ENCODE data around the gene CNTFR.

Gene CNTFR

DNA sequence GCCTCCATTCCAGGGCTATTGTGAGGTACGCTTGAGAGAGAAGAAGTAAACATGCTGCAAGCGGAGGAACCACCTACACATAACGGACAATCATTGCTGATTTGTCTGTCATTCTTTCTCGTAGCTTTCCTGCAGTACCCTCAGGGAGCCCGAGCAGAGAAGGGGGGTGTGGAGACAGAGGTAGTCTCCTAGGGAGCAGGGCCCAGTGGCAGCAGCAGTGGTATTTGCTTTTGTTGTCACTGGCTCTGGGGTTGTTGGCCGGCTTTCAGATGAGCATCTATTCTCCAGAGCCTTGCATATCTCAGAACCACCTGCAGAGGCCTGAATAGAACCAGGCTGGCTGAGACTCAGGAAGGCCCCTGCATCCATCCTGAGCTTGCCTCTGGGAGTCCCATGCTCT, 86.6 kb downstream of the CNTFR start:
- no peak overlapping the region for H3K4me3 ChIP-seq (ENCODE audit: low read length)
- DNase-seq (ENCODE audit: low read depth) = no peak
- TF ChIP-seq, protein P1, sequence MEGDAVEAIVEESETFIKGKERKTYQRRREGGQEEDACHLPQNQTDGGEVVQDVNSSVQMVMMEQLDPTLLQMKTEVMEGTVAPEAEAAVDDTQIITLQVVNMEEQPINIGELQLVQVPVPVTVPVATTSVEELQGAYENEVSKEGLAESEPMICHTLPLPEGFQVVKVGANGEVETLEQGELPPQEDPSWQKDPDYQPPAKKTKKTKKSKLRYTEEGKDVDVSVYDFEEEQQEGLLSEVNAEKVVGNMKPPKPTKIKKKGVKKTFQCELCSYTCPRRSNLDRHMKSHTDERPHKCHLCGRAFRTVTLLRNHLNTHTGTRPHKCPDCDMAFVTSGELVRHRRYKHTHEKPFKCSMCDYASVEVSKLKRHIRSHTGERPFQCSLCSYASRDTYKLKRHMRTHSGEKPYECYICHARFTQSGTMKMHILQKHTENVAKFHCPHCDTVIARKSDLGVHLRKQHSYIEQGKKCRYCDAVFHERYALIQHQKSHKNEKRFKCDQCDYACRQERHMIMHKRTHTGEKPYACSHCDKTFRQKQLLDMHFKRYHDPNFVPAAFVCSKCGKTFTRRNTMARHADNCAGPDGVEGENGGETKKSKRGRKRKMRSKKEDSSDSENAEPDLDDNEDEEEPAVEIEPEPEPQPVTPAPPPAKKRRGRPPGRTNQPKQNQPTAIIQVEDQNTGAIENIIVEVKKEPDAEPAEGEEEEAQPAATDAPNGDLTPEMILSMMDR (conservative IDR thresholded peaks at IDR 0.05; ENCODE audit: low read depth, low read length) = no peak

DNA sequence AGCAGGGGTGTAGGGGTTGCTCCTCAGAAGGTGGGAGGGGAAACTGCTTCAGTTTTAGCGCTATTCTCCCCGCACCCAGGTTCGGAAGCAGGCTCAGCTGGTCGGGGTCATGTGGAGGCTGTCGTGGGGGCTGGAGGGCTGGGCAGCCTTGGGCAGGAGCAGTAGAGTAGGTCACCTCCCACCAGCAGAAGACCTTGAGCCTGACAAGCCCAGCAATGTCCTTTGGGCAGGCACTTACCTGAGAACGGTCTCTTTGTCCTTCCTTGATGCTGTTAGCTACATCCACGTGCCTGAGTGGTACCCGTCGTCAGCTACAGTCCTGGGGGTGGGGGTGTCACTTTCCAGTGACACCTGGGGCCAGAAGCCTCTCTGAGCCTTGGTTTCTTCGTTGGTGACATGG, 87.1 kb downstream of the CNTFR start:
- TF ChIP-seq, protein P1 (conservative IDR thresholded peaks at IDR 0.05; ENCODE audit: low read depth, low read length) = no peak
- H3K4me3 ChIP-seq (ENCODE audit: low read length) = no peak overlapping the region
- DNase-seq (ENCODE audit: low read depth) = no peak

DNA sequence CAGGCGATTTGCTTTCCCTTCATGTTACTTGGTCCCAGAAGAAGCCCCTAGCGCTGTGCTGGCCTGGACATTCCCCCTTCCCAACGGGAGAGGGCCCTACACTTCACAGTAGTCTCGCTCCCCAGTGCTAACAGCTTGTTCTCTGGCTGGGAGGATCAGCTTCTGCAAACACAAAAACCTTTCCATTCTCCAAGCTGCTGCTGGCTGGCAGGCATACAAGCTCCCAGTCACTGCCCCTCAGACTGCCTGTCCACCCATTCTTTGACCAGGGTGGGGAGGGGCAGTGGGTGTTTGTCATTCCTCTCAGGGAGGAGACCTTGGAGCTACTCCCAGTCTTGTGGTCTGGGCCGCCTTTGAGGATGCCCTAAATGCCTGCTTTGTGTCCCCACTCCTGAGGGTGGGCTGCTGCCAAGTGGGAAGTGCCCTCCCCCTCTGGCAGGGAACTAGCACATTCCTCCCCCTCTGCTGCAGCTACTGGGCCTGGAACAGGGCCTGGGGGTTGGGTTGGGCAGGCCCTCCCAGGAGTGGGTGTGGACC, 87.6 kb downstream of the CNTFR start:
- no peak overlapping the region for H3K4me3 ChIP-seq (ENCODE audit: low read length)
- TF ChIP-seq, protein P1 (conservative IDR thresholded peaks at IDR 0.05; ENCODE audit: low read depth, low read length) = peak; percentile 43
- peak; percentile 9 for DNase-seq (ENCODE audit: low read depth)

Data from retinal pigment epithelial cell (primary cell).